GM12891 (cell line): ENCODE results near the gene ZNF791.

Experiments
- POLR2A ChIP-seq: IDR thresholded peaks from 2 replicates; pipeline ENCODE4 v1.6.1; 2011; ENCODE audit warnings: low read depth, low read length, control low read depth
- TAF1 ChIP-seq: IDR thresholded peaks from 2 replicates; pipeline ENCODE4 v1.6.1; 2011; ENCODE audit warnings: low read depth, low read length, control low read depth

DNA sequence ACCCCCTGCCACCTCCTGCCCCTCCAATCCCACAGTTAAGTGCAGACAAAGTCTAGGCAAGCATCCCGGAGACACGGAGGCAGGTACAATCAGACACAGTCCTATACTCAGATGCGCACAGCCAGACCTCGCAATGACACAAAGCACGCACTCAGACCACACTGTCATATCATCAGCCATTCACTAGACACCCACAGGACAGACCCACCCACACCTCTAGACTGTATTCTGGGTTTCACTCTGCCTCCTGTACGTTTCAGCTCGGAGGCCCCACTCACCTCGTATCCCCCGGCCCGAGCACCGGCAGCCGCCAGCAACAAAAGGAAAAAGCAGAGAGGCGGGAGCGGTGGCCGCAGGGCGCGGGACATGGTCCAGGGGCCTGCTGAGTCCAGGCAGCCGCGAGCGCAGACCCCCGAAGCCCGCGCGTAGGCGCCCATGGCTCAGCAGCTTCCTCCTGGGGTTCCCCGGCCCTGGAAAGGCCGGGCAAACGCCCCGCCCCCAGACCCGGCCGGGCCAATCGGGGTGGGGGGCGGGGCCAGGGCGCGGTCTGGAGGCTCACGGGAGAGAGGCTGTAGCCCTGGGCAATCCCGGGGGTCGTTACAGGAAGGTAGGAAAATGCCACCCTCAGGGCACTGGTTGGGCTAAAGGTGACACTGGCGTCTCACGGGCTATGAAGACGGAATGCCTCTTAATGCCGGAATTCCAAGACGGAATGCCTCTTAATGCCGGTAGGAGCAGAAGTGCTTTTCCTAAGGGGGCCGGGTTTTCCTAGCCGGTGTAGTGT lies 55.7 kb downstream of the ZNF791 start, which contains the start of the genes MAN2B1 and WDR83:
- TF ChIP-seq POLR2A (peak; percentile 43; the same call in 1 of the 2 replicates), TAF1 (peak; percentile 10; the same call in 1 of the 2 replicates)
